ENCODE results near the gene EXOSC7. TPM values are rescaled to one million over a fixed set of nuclear protein-coding genes. Genes with fewer than 3 reads are reported as not detected.

Gene EXOSC7
- total RNA-seq, 2 donors from 2014 or later: 42.9 to 46.9 TPM

- H3K27ac Mint-ChIP-seq: no peak overlapping the region
Measured at GRCh38 chr3:45060165-45060892, 84.3 kb downstream of the EXOSC7 start.

More at GRCh38 chr3:45060165-45060892, 84.3 kb downstream of the EXOSC7 start:
- ATAC-seq (replicated peaks in 1 of 2) (no peak), DNase-seq (no peak)
- H3K4me1 Mint-ChIP-seq (ENCODE audit: low read depth): peaks cover 24% of the 10 kb centered on the region
- no peak overlapping the region for H3K4me3 Mint-ChIP-seq
- H3K9me3 Mint-ChIP-seq: no peaks in the 10 kb centered on the region
- no peaks in the 10 kb centered on the region for H3K36me3 Mint-ChIP-seq (ENCODE audit: insufficient read depth in 2 of 2)
- peaks cover 7% of the 10 kb centered on the region for H3K27me3 Mint-ChIP-seq (ENCODE audit: low read depth)

Other genes with a start within 250 kb of the EXOSC7 start
- 1 to 10 TPM; 3.6 to 6.2 TPM for gene ZNF501, start 246.6 kb upstream of the EXOSC7 start, total RNA-seq
- 10 to 100 TPM; 27.1 to 28.4 TPM for gene KIAA1143, start 214.6 kb upstream of the EXOSC7 start, total RNA-seq
- gene KIF15, start 214.4 kb upstream of the EXOSC7 start, total RNA-seq: 10 to 100 TPM; 32.4 to 40.1 TPM
- 10 to 100 TPM; 15.6 to 22.4 TPM for gene TMEM42, start 114.3 kb upstream of the EXOSC7 start, total RNA-seq
- not detected for gene TGM4, start 101.6 kb upstream of the EXOSC7 start, total RNA-seq
- 10 to 100 TPM; 33.0 to 37.6 TPM for gene ZDHHC3, start 70 bp upstream of the EXOSC7 start, total RNA-seq
- gene CLEC3B, start 50.1 kb downstream of the EXOSC7 start, total RNA-seq: under 1 TPM in 1 of 2 donors, not detected in 1; 0.25 TPM
- gene CDCP1, start 170.1 kb downstream of the EXOSC7 start, total RNA-seq: 1 to 10 TPM; 1.2 to 2.8 TPM

Data from activated T-cell treated with anti-CD3 and anti-CD28 coated beads, Interleukin-2, amount 50 U/mL, for 72 hours (primary cell).